Activated naive CD8-positive, alpha-beta T cell treated with anti-CD3 and anti-CD28 coated beads, Interleukin-2, amount 10 ng/mL, durations not matched to agents 7 days and 5 days (primary cell): ENCODE measurements around the gene LGR6. TPM values are rescaled to one million over a fixed set of nuclear protein-coding genes. Genes with fewer than 3 reads are reported as not detected.
A peak's percentile ranks its signal among the peaks of the same experiment; 100 is the strongest.
"Not testable (repeated sequence)": the region's sequence is repeated elsewhere in the genome, so short reads cannot be mapped to it uniquely, and the experiment has no call there.

Source experiments
- ATAC-seq: fragments of 150-1000 bp; cut with Tn5 transposase; one replicate; pipeline ENCODE4 v1.10.0; 2021; ENCODE audit warnings: low read depth, moderate library complexity
- POLR2A ChIA-PET: fragments of 350-600 bp; sonication (Branson Sonifier 250); formaldehyde crosslinking; loops from one replicate; lab custom pipeline; 2021; ENCODE audit warnings: antibody characterized with exemption; lab: Charles Lee
- DNase-seq: peaks from one replicate; pipeline ENCODE4 v3.0.0; 2021
- H3K27ac Mint-ChIP-seq: one replicate; pipeline ENCODE4 v1.8.0; 2022; ENCODE audit warnings: mild to moderate bottlenecking, mixed read lengths
- H3K27me3 Mint-ChIP-seq: one replicate; pipeline ENCODE4 v1.8.0; 2022; ENCODE audit warnings: mild to moderate bottlenecking, moderate library complexity, mixed read lengths
- H3K36me3 Mint-ChIP-seq: one replicate; pipeline ENCODE4 v1.8.0; 2021; ENCODE audit warnings: mild to moderate bottlenecking, mixed read lengths
- H3K4me1 Mint-ChIP-seq: one replicate; pipeline ENCODE4 v1.8.0; 2021; ENCODE audit warnings: mixed read lengths
- H3K4me3 Mint-ChIP-seq: one replicate; pipeline ENCODE4 v1.8.0; 2022; ENCODE audit warnings: mild to moderate bottlenecking, moderate library complexity, mixed read lengths
- H3K9me3 Mint-ChIP-seq: one replicate; pipeline ENCODE4 v1.8.0; 2021; ENCODE audit warnings: mixed read lengths
- total RNA-seq, 2 experiments: library from RNA; stranded (reverse); gene quantifications; one replicate each; pipeline ENCODE4 v1.2.3, GENCODE V29; 2021

Gene LGR6
- total RNA-seq, 2 experiments from 2014 or later: 2.7 to 5.2 TPM

DNA sequence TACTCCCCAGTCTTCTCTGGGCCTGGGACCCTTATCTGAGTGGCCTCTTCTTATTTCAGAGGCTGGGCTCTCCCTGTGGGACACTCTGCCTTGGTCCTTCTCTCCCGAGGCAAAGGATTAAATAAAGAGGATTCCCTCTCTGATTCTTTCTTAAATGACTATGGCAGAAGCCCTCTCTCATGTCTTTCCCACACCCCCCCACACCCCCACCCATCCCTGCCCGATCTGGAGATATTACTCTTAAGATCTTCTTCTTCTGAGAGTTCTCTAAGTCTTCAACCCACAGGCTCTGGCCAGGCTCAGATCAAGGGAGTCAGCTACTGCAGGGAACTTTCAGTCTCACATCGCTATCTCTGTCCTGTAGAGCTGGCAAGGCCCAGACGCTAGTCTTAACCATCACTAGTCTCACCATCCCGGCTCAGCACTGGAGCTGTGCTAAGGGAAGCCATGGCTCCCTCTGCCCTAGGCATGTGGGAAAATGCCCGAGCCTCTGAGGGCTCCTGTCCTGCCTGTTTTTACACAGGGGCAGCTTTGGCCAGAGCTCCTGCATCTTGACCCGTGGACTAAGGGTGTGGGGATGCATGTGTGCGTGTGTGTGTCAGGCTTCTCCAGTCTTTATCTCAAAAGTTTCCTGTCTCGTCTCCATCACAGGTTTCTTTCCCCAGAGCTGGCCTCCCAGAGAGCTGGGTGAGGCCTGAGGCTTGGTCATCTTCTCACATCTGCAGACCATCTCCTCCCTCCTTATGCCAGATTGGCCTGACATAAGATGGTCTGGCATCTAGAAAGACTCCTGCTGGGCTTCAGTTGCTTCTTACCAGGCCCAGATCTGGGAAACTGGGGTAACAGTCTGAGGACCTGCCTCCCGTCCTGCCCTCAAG, 36.7 kb downstream of the LGR6 start:
- POLR2A ChIA-PET: interaction anchor here (0.5 kb wide), 1 partner anchor 111 kb away, joined by 5 read pairs; no protein-coding TSS in a partner anchor
- Mint-ChIP-seq H3K27ac (peak overlapping the region; percentile 27), H3K27me3 (peaks cover 29% of the 10 kb centered on the region), H3K4me1 (peaks cover 20% of the 10 kb centered on the region), H3K4me3 (no peak overlapping the region), H3K36me3 (no peaks in the 10 kb centered on the region), H3K9me3 (no peaks in the 10 kb centered on the region)
- ATAC-seq (no peak), DNase-seq (no peak)

DNA sequence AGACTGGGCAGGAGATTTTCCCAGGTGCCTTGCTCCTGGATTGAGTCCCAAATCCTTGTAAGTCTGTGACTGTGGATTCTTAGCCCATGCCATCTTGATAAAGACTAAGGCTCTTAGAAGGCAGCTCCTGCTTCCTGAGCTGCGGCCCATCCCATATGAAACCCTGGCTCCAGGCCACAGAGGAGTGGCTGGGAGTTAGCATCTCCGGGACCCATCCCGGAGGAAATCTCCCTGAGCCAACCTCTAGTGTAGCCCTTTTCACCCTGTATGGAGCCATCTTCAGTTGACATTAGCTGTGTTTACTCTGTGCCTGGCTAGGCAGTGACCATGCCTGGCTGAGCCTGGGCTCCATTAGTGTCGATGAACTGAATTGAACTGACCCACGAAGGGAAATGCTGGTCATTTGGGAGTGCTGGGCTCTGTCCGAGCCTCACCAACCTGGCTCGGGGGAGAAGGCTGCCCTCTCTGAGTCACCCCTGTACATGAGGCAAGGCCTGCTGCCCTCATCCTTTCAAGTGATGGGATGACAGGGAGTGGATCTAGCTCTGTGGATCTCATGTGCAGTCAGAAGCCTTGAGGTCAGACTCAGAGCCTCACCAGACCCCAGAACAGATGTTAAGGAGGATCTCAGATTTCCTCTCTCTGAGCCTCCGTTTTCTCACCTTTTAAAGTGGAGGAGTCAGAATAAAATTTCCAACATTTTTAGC, 37.5 kb downstream of the LGR6 start:
- no peak overlapping the region for H3K27ac Mint-ChIP-seq
- peaks cover 20% of the 10 kb centered on the region for H3K4me1 Mint-ChIP-seq
- no peak overlapping the region for H3K4me3 Mint-ChIP-seq
- ATAC-seq: no peak
- peaks cover 23% of the 10 kb centered on the region for H3K27me3 Mint-ChIP-seq
- DNase-seq: no peak
- POLR2A ChIA-PET: no interaction called here
- H3K36me3 Mint-ChIP-seq: no peaks in the 10 kb centered on the region
- H3K9me3 Mint-ChIP-seq: no peaks in the 10 kb centered on the region

DNA sequence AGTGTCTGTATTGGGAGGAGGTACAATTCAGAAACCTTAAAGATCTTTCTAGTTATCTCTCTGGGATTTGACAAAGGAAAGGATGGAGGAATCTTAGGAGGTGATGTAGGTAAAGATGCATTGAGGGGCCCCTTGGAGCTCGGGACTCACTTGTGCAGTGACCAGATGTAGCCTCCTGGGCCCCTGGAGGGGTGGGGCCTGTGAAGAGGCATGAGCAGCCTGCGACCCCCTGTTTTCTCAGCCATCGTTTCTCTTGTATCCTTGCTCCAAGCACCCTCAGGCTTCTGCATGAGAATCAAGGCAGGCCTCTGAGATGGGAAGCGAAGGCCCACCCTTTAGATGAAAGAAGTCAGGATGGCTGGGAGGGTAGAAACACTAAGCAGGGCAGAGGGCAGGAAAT, 39.6 kb downstream of the LGR6 start:
- no peaks in the 10 kb centered on the region for H3K36me3 Mint-ChIP-seq
- POLR2A ChIA-PET: no interaction called here
- no peak overlapping the region for H3K4me3 Mint-ChIP-seq
- H3K9me3 Mint-ChIP-seq: no peaks in the 10 kb centered on the region
- peaks cover 30% of the 10 kb centered on the region for H3K27me3 Mint-ChIP-seq
- DNase-seq: no peak
- peaks cover 10% of the 10 kb centered on the region for H3K4me1 Mint-ChIP-seq
- no peak for ATAC-seq
- no peak overlapping the region for H3K27ac Mint-ChIP-seq

DNA sequence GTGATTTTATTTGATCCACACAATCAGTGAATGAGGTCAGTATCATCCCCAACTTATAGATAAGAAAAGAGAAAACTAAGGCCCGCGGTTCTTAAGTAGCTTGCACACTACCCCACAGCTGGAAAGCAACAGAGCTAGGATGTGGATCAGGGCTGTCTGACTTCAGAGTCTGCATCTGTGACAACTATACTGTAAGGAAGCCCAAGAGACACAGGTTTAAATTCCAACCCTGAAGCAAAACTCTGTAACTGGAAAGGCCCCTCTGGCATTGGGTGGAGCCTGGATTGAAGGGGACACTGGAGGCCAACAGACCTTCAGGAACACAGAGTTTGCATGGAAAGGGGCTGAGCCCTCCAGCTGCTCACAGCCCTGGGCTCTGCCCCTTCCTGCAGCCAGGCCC, 40.2 kb downstream of the LGR6 start:
- Mint-ChIP-seq H3K4me3 (no peak overlapping the region), H3K27ac (no peak overlapping the region), H3K36me3 (no peaks in the 10 kb centered on the region), H3K4me1 (peaks cover 6% of the 10 kb centered on the region), H3K27me3 (peaks cover 30% of the 10 kb centered on the region), H3K9me3 (no peaks in the 10 kb centered on the region)
- ATAC-seq (no peak), DNase-seq (no peak)
- POLR2A ChIA-PET: no interaction called here

DNA sequence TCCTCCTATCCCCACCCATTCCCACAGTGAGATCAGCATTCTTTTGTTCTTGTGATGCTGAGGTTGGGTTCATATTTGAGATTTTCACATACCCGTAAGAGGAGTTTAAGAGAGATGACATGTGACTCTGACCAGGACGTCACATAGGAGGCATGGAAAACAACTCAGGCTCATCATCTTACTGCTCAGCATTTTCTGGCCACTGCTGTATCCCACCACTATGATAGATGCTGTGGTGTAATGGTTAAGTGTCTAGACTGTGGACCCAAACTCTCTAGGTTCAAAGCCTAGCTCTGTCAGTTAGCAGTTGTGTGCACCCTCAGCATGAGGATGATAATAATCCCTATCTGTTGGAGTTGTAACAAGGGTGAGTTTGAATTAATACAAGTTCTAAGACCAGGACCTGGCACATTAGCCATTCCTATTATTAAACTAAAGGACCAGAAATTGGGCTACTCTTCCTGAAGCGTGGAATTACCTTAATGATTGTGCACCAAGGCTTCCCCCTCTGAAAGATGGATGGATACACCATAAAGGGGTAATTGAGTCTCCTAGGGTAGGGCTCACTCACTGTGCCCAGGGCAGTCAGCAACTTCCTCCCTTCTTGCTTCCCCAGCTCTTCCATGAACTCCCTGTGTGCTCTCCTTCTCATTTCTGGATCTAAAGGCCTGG, 40.9 kb downstream of the LGR6 start:
- Mint-ChIP-seq H3K4me1 (peaks cover 4% of the 10 kb centered on the region), H3K27me3 (peaks cover 30% of the 10 kb centered on the region), H3K36me3 (no peaks in the 10 kb centered on the region), H3K27ac (no peak overlapping the region), H3K9me3 (no peaks in the 10 kb centered on the region), H3K4me3 (no peak overlapping the region)
- no peak for ATAC-seq
- POLR2A ChIA-PET: no interaction called here
- no peak for DNase-seq

DNA sequence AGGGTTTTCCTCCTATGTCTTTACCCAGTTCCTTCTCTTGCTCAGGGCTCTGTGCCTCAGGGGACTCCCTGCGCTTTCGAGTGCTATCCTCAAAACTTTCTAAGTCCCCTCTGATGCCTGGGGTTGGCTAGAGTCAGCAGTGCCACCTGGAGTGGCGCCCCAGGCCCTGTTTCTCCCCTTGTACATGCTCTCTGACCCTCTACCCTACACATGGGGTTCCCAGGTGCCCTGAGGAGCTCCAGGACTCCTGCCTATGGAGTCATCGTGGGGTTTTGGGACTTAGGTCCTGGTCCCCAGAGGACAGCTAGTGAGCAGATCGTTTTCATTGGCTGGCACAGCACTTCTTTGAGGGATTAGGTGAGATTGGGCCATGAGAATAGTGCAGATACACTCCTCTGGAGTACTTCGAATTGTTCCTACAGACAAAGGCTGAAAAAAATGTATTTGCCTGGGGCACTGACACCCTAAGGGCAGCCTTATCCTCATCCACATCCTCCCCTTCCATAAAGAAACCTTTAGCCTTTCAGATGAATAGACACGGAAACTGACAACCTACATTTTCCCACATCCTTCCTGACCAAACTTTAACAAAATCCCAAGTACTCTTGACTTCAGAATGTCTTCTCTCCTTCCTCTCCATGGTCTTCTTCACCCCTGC, 41.5 kb downstream of the LGR6 start:
- no peak for ATAC-seq
- POLR2A ChIA-PET: no interaction called here
- no peak overlapping the region for H3K4me3 Mint-ChIP-seq
- H3K27me3 Mint-ChIP-seq: peaks cover 34% of the 10 kb centered on the region
- H3K9me3 Mint-ChIP-seq: no peaks in the 10 kb centered on the region
- no peak for DNase-seq
- no peaks in the 10 kb centered on the region for H3K36me3 Mint-ChIP-seq
- H3K4me1 Mint-ChIP-seq: peaks cover 4% of the 10 kb centered on the region
- H3K27ac Mint-ChIP-seq: no peak overlapping the region

DNA sequence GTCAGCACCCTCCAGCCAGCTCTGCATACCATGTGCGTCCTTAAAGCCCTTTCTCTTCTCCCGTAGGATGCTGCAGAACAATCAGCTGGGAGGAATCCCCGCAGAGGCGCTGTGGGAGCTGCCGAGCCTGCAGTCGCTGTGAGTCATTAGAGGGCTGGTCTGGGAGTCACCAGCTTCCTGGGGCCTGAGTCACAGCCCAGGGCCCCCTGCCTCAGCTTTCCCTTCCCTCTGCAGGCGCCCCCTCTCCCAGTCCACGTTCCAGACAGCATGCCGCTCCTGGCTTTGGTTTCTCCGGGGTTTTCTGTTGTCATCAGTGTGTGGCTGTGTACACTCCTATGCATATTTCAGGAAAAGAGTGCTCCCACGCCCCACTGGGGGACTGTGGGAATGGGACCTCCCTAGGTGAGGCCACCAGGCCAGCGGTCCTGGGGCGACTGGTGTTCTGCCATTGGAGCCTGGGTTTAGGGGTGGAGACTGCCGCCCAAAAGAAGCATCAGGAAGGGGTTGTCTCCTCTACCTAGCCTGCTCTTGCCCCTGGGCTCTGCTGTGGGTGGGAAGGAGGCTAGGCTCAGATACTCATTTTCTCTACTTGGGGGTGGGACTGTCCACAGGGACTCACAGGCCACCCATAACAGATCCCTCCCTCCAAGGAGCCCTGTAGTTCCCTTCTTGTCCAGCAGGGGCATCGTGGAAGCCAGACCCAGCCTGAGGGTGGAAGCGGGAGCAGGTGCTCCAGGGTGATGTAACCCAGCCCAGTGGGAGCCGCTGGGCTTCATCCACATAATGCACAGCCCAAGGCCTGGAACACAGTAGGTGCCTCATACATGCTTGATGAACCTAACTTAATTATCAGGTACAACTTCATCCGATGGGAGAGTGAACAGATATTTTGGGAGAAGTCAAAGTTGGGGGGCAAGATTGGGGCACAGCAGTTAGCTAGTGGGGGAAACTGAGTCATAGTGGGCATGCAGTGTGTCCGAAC, 42.5 kb downstream of the LGR6 start:
- Mint-ChIP-seq H3K4me1 (peaks cover 4% of the 10 kb centered on the region), H3K4me3 (no peak overlapping the region), H3K36me3 (no peaks in the 10 kb centered on the region), H3K9me3 (no peaks in the 10 kb centered on the region), H3K27me3 (peaks cover 36% of the 10 kb centered on the region), H3K27ac (no peak overlapping the region)
- peak; percentile 65 for ATAC-seq
- DNase-seq: peak; percentile 69
- POLR2A ChIA-PET: no interaction called here

DNA sequence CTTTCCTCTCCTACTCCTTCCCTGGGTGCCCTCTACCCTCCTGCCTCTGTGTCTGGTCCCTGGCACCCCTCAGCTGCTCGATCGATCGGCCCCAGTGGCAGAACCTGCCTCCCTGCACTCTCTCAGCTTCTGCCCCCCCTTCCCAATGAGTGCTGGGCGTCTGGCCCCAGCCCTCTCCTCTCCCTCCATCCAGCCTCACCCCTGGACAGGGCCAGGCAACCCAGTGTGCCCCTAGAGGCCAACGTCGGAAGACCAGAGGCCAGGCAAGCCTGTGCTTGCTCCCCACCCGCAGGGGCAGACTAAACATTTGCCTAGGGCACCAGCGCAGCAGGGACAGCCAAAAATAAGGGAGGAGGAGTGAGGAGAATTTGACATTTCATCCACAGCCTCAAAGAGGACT, 43.5 kb downstream of the LGR6 start:
- Mint-ChIP-seq H3K27me3 (peaks cover 40% of the 10 kb centered on the region), H3K4me3 (no peak overlapping the region), H3K27ac (no peak overlapping the region), H3K36me3 (no peaks in the 10 kb centered on the region), H3K9me3 (no peaks in the 10 kb centered on the region), H3K4me1 (peaks cover 4% of the 10 kb centered on the region)
- POLR2A ChIA-PET: no interaction called here
- peak; percentile 49 for DNase-seq
- peak; percentile 79 for ATAC-seq

DNA sequence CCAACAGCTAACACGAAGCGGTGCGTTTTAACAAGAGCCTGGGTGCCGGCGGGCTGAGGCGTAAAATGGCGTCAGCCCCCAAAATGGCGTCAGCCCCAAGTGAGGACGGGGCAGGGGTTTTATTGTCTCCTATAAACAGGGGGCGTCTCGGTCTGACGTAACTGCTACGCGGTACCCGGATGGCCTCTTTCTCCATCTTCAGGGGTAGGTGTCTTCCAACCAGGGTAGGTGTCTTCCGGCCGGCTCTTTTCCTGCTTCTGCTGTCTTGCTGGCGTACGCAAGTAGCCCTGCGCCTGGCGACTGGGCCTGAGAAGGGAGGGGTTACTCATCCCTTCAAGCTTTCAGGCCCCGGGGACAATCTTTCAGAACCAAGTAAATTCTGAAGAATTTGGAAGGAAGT, 45.3 kb downstream of the LGR6 start:
- Mint-ChIP-seq H3K4me3 (no peak overlapping the region), H3K27me3 (peaks cover 31% of the 10 kb centered on the region), H3K36me3 (no peaks in the 10 kb centered on the region), H3K27ac (no peak overlapping the region), H3K9me3 (no peaks in the 10 kb centered on the region), H3K4me1 (peaks cover 4% of the 10 kb centered on the region)
- DNase-seq: no peak
- POLR2A ChIA-PET: no interaction called here
- ATAC-seq: no peak

DNA sequence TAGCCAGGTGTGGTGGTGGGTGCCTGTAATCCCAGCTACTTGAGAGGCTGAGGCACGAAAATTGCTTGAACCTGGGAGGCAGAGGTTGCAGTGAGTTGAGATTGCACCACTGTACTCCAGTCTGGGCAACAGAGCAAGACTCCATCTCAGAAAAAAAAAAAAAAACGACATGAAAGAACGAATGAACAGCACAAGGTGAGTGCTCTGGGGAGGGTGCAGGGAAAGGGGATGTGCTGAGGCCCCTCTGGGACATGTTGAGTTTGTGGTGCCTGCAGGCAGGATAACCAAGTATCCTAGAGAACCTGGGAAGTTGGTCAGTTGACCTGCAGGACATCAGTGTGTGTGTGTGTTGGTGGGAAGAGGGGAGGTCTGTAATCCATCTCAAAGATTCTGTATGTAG, 46.6 kb downstream of the LGR6 start:
- peaks cover 31% of the 10 kb centered on the region for H3K27me3 Mint-ChIP-seq
- H3K4me3 Mint-ChIP-seq, DNase-seq, H3K4me1 Mint-ChIP-seq, H3K9me3 Mint-ChIP-seq, H3K27ac Mint-ChIP-seq, ATAC-seq, POLR2A ChIA-PET, H3K36me3 Mint-ChIP-seq: not testable (repeated sequence)

DNA sequence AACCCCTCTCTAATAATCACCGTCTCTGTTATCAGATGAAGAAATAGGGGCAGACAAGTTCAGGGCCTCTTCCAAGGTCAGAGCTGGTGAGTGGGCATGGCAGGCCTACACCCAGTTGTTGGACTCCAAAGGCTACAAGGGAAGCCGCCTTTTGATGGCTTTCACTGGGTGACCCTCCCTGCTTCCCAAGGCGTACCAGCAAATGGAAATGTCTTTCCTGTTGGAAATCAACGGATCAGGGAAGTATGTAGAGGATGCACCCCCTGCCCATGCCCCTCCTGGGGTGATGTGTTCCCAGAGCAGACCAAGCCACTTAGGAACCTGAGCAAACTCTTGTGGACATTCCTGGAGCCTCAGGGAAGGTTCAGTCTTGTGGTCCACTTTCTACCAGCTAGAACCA, 47.4 kb downstream of the LGR6 start:
- DNase-seq (no peak), ATAC-seq (no peak)
- Mint-ChIP-seq H3K4me1 (peaks cover 4% of the 10 kb centered on the region), H3K9me3 (no peaks in the 10 kb centered on the region), H3K27me3 (peaks cover 31% of the 10 kb centered on the region), H3K4me3 (no peak overlapping the region), H3K27ac (no peak overlapping the region), H3K36me3 (no peaks in the 10 kb centered on the region)
- POLR2A ChIA-PET: no interaction called here

DNA sequence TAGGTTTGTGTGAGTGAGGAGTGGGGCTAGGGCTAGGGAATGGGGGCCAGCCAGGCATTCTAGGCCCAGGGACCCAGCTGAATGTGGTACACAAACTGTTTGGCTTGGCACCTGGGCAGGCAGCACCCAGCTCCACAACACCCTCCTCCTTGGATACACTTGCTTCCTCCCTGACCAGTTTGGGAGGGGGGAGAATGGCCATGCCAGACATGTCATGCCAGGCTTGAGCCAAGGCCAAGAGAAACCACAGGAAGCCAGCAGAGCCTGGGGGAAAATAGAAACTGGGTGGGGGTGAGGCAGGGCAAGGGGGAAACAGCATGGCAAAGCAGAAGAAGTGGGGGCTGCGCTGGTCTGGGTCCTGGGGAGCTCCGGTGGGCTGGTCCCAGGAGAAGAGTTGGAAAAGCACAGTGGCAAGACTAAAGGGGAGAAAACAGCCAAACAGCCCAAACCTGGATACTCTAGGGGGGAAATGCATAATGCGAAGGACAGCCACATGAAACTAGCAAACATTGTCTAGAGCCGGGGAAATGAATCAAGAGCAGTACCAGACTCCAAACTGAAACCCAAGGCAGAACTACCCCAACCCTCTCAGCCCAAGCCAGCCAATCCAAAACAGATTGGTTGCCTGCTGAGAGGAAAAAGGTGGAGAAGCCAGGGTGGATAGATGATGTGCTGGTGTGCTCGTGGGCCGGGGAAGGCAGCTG, 47.9 kb downstream of the LGR6 start:
- POLR2A ChIA-PET: no interaction called here
- H3K9me3 Mint-ChIP-seq: no peaks in the 10 kb centered on the region
- ATAC-seq: no peak
- H3K4me1 Mint-ChIP-seq: peaks cover 2% of the 10 kb centered on the region
- DNase-seq: no peak
- H3K4me3 Mint-ChIP-seq: no peak overlapping the region
- H3K27me3 Mint-ChIP-seq: peaks cover 25% of the 10 kb centered on the region
- no peaks in the 10 kb centered on the region for H3K36me3 Mint-ChIP-seq
- H3K27ac Mint-ChIP-seq: no peak overlapping the region
